WTC11 (cell line): ENCODE measurements around the gene TMEM89. TPM values are rescaled to one million over a fixed set of nuclear protein-coding genes. Genes with fewer than 3 reads are reported as not detected.

Experiments
- CREM ChIP-seq: sonication (generic); formaldehyde crosslinking; IDR thresholded peaks from 2 replicates; pipeline ENCODE4 v1.8.1; 2022; ENCODE audit warnings: mild to moderate bottlenecking, missing genetic modification reagents, moderate library complexity
- CTCF ChIP-seq: fragments of 200-600 bp; IDR thresholded peaks from 2 replicates; pipeline ENCODE4 v1.8.0; 2022; ENCODE audit warnings: antibody characterized with exemption
- FOXK1 ChIP-seq: sonication (generic); formaldehyde crosslinking; IDR thresholded peaks from 2 replicates; pipeline ENCODE4 v1.8.0; 2022; ENCODE audit warnings: mild to moderate bottlenecking, moderate library complexity, missing genetic modification reagents
- FOXP1 ChIP-seq: sonication (generic); formaldehyde crosslinking; IDR thresholded peaks from 2 replicates; pipeline ENCODE4 v1.8.0; 2022; ENCODE audit warnings: missing genetic modification reagents, mild to moderate bottlenecking, moderate library complexity, borderline replicate concordance
- FOXP4 ChIP-seq: sonication (generic); formaldehyde crosslinking; IDR thresholded peaks from 2 replicates; pipeline ENCODE4 v1.8.0; 2022; ENCODE audit warnings: mild to moderate bottlenecking, missing genetic modification reagents
- GRHL2 ChIP-seq: fragments of 250-450 bp; sonication (Bioruptor Pico); IDR thresholded peaks from 2 replicates; pipeline ENCODE4 v1.8.0; 2022; ENCODE audit warnings: mild to moderate bottlenecking, moderate library complexity; ENCODE audit not compliant: insufficient replicate concordance, severe bottlenecking
- JUN ChIP-seq: sonication (generic); formaldehyde crosslinking; IDR thresholded peaks from 2 replicates; pipeline ENCODE4 v1.8.0; 2023; ENCODE audit warnings: mild to moderate bottlenecking, missing genetic modification reagents
- MXD4 ChIP-seq: fragments of 250-450 bp; sonication (Bioruptor Pico); IDR thresholded peaks from 2 replicates; pipeline ENCODE4 v1.8.0; 2021; ENCODE audit warnings: mild to moderate bottlenecking, moderate library complexity, borderline replicate concordance
- NFE2L1 ChIP-seq: sonication (generic); formaldehyde crosslinking; IDR thresholded peaks from 2 replicates; pipeline ENCODE4 v1.8.1; 2023; ENCODE audit warnings: missing genetic modification reagents
- NR2C2 ChIP-seq: sonication (generic); formaldehyde crosslinking; IDR thresholded peaks from 2 replicates; pipeline ENCODE4 v1.8.0; 2022; ENCODE audit warnings: mild to moderate bottlenecking, missing genetic modification reagents
- PRRX2 ChIP-seq: fragments of 250-450 bp; sonication (Bioruptor Pico); IDR thresholded peaks from 2 replicates; pipeline ENCODE4 v1.8.0; 2021; ENCODE audit warnings: mild to moderate bottlenecking
- USF1 ChIP-seq: sonication (generic); formaldehyde crosslinking; IDR thresholded peaks from 2 replicates; pipeline ENCODE4 v1.8.0; 2022; ENCODE audit warnings: mild to moderate bottlenecking, missing genetic modification reagents
- USF2 ChIP-seq: sonication (generic); formaldehyde crosslinking; IDR thresholded peaks from 2 replicates; pipeline ENCODE4 v1.8.1; 2023; ENCODE audit warnings: mild to moderate bottlenecking, missing genetic modification reagents, moderate library complexity
- total RNA-seq: library from RNA; stranded (reverse); gene quantifications from 3 replicates; pipeline ENCODE4 v1.2.3, GENCODE V29; 2021
- TF ChIP-seq, protein P1 (sequence below): sonication (generic); formaldehyde crosslinking; IDR thresholded peaks from 2 replicates; pipeline ENCODE4 v1.8.1; 2022; ENCODE audit warnings: low read depth, missing genetic modification reagents, borderline replicate concordance
- TF ChIP-seq, protein P2 (sequence below): sonication (generic); formaldehyde crosslinking; IDR thresholded peaks from 2 replicates; pipeline ENCODE4 v1.8.1; 2022; ENCODE audit warnings: mild to moderate bottlenecking, missing genetic modification reagents, moderate library complexity, borderline replicate concordance
- TF ChIP-seq, protein P3 (sequence below): fragments of 250-450 bp; sonication (Bioruptor Pico); IDR thresholded peaks from 2 replicates; pipeline ENCODE4 v1.9.0; 2021; ENCODE audit warnings: mild to moderate bottlenecking
- TF ChIP-seq, protein P4 (sequence below): sonication (generic); formaldehyde crosslinking; IDR thresholded peaks from 2 replicates; pipeline ENCODE4 v1.8.1; 2023; ENCODE audit warnings: mild to moderate bottlenecking, moderate library complexity, missing genetic modification reagents
- TF ChIP-seq, protein P5 (sequence below): sonication (generic); formaldehyde crosslinking; IDR thresholded peaks from 2 replicates; pipeline ENCODE4 v1.8.0; 2022; ENCODE audit warnings: missing genetic modification reagents
- TF ChIP-seq, protein P6 (sequence below): fragments of 250-450 bp; sonication (Bioruptor Pico); IDR thresholded peaks from 2 replicates; pipeline ENCODE4 v2.1.2; 2022; ENCODE audit warnings: mild to moderate bottlenecking, moderate library complexity

The TMEM89 gene
- total RNA-seq, 1 experiment from 2014 or later = 0.66 TPM

GRCh38 chr3:48635222-48636021, 13.9 kb upstream of the TMEM89 start, which contains the start of gene SLC26A6 (continued):
- TF ChIP-seq, protein P1, sequence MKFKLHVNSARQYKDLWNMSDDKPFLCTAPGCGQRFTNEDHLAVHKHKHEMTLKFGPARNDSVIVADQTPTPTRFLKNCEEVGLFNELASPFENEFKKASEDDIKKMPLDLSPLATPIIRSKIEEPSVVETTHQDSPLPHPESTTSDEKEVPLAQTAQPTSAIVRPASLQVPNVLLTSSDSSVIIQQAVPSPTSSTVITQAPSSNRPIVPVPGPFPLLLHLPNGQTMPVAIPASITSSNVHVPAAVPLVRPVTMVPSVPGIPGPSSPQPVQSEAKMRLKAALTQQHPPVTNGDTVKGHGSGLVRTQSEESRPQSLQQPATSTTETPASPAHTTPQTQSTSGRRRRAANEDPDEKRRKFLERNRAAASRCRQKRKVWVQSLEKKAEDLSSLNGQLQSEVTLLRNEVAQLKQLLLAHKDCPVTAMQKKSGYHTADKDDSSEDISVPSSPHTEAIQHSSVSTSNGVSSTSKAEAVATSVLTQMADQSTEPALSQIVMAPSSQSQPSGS (CRISPR knock-in tag) = no peak
- TF ChIP-seq, protein P2, sequence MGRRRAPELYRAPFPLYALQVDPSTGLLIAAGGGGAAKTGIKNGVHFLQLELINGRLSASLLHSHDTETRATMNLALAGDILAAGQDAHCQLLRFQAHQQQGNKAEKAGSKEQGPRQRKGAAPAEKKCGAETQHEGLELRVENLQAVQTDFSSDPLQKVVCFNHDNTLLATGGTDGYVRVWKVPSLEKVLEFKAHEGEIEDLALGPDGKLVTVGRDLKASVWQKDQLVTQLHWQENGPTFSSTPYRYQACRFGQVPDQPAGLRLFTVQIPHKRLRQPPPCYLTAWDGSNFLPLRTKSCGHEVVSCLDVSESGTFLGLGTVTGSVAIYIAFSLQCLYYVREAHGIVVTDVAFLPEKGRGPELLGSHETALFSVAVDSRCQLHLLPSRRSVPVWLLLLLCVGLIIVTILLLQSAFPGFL (CRISPR knock-in tag) = no peak
- TF ChIP-seq FOXK1 (CRISPR knock-in tag) (no peak; the same call in 1 of the 2 replicates), USF2 (CRISPR knock-in tag) (peak; percentile 30; the same call in 1 of the 2 replicates), FOXP4 (CRISPR knock-in tag) (peak; percentile 81; the same call in 1 of the 2 replicates), CTCF (peak; percentile 62), JUN (no peak), USF1 (CRISPR knock-in tag) (no peak), FOXP1 (CRISPR knock-in tag) (peak; percentile 67; the same call in 1 of the 2 replicates), GRHL2 (CRISPR knock-in tag) (no peak), NFE2L1 (0 out of 2 replicates have a peak, but pooled peaks have one; percentile 19), CREM (CRISPR knock-in tag) (0 out of 2 replicates have a peak, but pooled peaks have one; percentile 33), PRRX2 (CRISPR knock-in tag) (no peak), MXD4 (CRISPR knock-in tag) (no peak), NR2C2 (no peak)
- TF ChIP-seq, protein P3, sequence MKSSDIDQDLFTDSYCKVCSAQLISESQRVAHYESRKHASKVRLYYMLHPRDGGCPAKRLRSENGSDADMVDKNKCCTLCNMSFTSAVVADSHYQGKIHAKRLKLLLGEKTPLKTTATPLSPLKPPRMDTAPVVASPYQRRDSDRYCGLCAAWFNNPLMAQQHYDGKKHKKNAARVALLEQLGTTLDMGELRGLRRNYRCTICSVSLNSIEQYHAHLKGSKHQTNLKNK (CRISPR knock-in tag) = no peak
- TF ChIP-seq, protein P4, sequence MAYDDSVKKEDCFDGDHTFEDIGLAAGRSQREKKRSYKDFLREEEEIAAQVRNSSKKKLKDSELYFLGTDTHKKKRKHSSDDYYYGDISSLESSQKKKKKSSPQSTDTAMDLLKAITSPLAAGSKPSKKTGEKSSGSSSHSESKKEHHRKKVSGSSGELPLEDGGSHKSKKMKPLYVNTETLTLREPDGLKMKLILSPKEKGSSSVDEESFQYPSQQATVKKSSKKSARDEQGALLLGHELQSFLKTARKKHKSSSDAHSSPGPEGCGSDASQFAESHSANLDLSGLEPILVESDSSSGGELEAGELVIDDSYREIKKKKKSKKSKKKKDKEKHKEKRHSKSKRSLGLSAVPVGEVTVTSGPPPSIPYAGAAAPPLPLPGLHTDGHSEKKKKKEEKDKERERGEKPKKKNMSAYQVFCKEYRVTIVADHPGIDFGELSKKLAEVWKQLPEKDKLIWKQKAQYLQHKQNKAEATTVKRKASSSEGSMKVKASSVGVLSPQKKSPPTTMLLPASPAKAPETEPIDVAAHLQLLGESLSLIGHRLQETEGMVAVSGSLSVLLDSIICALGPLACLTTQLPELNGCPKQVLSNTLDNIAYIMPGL (CRISPR knock-in tag) = peak; percentile 95
- TF ChIP-seq, protein P5, sequence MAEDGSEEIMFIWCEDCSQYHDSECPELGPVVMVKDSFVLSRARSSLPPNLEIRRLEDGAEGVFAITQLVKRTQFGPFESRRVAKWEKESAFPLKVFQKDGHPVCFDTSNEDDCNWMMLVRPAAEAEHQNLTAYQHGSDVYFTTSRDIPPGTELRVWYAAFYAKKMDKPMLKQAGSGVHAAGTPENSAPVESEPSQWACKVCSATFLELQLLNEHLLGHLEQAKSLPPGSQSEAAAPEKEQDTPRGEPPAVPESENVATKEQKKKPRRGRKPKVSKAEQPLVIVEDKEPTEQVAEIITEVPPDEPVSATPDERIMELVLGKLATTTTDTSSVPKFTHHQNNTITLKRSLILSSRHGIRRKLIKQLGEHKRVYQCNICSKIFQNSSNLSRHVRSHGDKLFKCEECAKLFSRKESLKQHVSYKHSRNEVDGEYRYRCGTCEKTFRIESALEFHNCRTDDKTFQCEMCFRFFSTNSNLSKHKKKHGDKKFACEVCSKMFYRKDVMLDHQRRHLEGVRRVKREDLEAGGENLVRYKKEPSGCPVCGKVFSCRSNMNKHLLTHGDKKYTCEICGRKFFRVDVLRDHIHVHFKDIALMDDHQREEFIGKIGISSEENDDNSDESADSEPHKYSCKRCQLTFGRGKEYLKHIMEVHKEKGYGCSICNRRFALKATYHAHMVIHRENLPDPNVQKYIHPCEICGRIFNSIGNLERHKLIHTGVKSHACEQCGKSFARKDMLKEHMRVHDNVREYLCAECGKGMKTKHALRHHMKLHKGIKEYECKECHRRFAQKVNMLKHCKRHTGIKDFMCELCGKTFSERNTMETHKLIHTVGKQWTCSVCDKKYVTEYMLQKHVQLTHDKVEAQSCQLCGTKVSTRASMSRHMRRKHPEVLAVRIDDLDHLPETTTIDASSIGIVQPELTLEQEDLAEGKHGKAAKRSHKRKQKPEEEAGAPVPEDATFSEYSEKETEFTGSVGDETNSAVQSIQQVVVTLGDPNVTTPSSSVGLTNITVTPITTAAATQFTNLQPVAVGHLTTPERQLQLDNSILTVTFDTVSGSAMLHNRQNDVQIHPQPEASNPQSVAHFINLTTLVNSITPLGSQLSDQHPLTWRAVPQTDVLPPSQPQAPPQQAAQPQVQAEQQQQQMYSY (CRISPR knock-in tag) = peak; percentile 74
- TF ChIP-seq, protein P6, sequence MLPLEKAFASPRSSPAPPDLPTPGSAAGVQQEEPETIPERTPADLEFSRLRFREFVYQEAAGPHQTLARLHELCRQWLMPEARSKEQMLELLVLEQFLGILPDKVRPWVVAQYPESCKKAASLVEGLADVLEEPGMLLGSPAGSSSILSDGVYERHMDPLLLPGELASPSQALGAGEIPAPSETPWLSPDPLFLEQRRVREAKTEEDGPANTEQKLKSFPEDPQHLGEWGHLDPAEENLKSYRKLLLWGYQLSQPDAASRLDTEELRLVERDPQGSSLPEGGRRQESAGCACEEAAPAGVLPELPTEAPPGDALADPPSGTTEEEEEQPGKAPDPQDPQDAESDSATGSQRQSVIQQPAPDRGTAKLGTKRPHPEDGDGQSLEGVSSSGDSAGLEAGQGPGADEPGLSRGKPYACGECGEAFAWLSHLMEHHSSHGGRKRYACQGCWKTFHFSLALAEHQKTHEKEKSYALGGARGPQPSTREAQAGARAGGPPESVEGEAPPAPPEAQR = no peak
